ENCODE data around the gene EIF3D. TPM values are rescaled to one million over a fixed set of nuclear protein-coding genes. Genes with fewer than 3 reads are reported as not detected.
"Not testable (repeated sequence)": the region's sequence is repeated elsewhere in the genome, so short reads cannot be mapped to it uniquely, and the experiment has no call there.

The EIF3D gene
- total and polyA plus RNA-seq, 4 donors, result 122 to 236 (median 152) TPM

DNA sequence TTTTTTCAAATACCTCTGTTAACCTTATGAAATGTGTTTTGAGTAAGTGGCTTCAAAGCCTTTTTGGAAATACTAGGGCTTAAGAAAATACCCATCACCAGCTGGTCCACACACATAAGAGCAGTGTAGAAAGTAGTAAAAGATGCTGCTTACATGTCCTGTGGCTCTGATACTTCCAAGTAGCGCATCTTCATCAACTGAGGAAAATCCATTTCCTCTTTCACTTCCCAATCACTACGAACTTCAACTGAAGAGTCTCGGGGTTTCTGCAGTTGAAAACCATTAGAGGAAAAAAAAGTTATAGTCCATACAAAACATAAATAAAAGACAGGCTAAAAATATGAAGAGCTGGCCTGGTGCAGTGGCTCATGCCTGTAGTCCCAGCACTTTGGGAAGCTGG is 8.5 kb downstream of the EIF3D start:
- DNase-seq (no peak), ATAC-seq (ENCODE audit: low FRiP score) (no peak)
- Histone ChIP-seq H3K27ac (ENCODE audit: low read depth in 1 of 2, low read length in 2 of 2) (no peak overlapping the region), H3K36me3 (ENCODE audit: control insufficient read depth in 1 of 2, insufficient read depth in 2 of 2, low read length in 1 of 2) (peaks cover 34 to 36% of the 10 kb centered on the region in 2 donors), H3K4me3 (ENCODE audit: low read length in 2 of 2) (no peak overlapping the region), H3K4me1 (ENCODE audit: control insufficient read depth in 1 of 2, insufficient read depth in 2 of 2, low read length in 2 of 2) (no peaks in the 10 kb centered on the region), H3K9me3 (ENCODE audit: control insufficient read depth, low read length) (no peaks in the 10 kb centered on the region), H3K27me3 (ENCODE audit: control insufficient read depth in 1 of 2, insufficient read depth in 2 of 2, low read length in 1 of 2) (no peaks in the 10 kb centered on the region)
- intact Hi-C loops (cut with DNase I), result no loop called here
- WGBS, 2 donors, result 83 to 92% methylated on average over 3 of the region's 3 CpGs

DNA sequence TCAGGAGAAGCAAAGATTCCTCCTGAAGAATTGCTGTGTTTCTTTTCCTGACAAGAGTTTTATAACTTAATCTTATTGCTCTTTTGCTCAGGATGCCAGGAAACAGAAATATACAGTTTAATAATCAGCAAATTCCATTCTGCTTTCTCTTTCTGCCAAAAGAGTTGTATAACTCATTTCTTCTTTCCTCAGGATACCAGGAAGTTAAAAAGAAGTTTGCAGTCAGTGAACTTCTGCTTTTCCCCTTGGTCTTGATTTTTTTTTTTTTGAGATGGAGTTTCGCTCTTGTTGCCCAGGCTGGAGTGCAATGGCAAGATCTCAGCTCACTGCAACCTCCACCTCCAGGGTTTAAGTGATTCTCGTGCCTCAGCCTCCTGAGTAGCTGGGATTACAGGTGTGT is 9.1 kb downstream of the EIF3D start:
- H3K27ac ChIP-seq (ENCODE audit: low read depth in 1 of 2, low read length in 2 of 2); H3K9me3 ChIP-seq (ENCODE audit: control insufficient read depth, low read length); H3K4me3 ChIP-seq (ENCODE audit: low read length in 2 of 2); DNase-seq; ATAC-seq (ENCODE audit: low FRiP score); intact Hi-C loops (cut with DNase I); H3K4me1 ChIP-seq (ENCODE audit: control insufficient read depth in 1 of 2, insufficient read depth in 2 of 2, low read length in 2 of 2); H3K27me3 ChIP-seq (ENCODE audit: control insufficient read depth in 1 of 2, insufficient read depth in 2 of 2, low read length in 1 of 2): not testable (repeated sequence)
- H3K36me3 ChIP-seq (ENCODE audit: control insufficient read depth in 1 of 2, insufficient read depth in 2 of 2, low read length in 1 of 2), result peaks cover 34% of the 10 kb centered on the region in 2 donors
- 91 to 93% methylated on average over 2 of the region's 2 CpGs for WGBS, 2 donors

DNA sequence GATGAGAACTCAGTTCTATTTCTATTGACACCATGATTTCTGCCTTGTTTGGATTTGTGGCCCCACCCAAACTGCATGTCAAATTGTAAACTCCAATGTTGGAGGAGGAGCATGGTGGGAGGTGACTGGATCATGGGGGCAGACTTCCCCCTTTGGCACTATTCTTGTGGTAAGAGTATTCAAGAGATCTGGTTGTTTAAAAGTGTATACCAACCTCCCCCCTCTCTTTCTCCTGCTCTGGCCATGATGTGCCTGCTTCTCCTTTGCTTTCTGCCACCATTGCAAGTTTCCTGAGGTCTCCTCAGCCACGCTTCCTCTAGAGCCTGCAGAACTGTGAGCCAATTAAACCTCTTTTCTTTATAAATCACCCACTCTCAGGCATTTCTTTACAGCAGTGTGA is 14.2 kb downstream of the EIF3D start:
- intact Hi-C loops (cut with DNase I), result no loop called here
- whole genome bisulfite sequencing, 2 donors, result 95 to 97% methylated on average over 1 of the region's 1 CpG
- DNase-seq (peak in 1 of 2 donors; percentile 30), ATAC-seq (ENCODE audit: low FRiP score) (no peak)
- Histone ChIP-seq H3K4me1 (ENCODE audit: control insufficient read depth in 1 of 2, insufficient read depth in 2 of 2, low read length in 2 of 2) (no peaks in the 10 kb centered on the region), H3K27me3 (ENCODE audit: control insufficient read depth in 1 of 2, insufficient read depth in 2 of 2, low read length in 1 of 2) (no peaks in the 10 kb centered on the region), H3K36me3 (ENCODE audit: control insufficient read depth in 1 of 2, insufficient read depth in 2 of 2, low read length in 1 of 2) (peaks cover 22 to 27% of the 10 kb centered on the region in 2 donors), H3K27ac (ENCODE audit: low read depth in 1 of 2, low read length in 2 of 2) (no peak overlapping the region), H3K9me3 (ENCODE audit: control insufficient read depth, low read length) (no peaks in the 10 kb centered on the region), H3K4me3 (ENCODE audit: low read length in 2 of 2) (no peak overlapping the region)

DNA sequence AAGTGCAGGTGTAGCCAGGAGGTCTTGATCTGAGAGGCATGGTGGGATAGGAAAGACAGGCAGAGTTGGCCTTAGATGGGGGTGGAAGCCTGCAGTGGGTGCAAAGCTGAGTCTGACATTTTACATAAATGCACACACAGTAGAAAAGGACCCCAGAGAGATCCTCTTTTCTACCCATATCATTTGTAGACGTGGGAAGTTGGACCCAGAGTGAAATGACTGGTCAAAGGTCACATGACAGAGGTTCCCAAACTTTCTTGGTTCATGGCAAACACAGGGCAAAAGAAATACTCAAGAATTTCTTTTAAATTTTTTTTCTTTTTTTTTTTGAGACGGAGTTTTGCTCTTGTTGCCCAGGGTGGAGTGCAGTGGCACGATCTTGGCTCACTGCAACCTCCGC is 16.0 kb downstream of the EIF3D start:
- H3K27ac ChIP-seq (ENCODE audit: low read depth in 1 of 2, low read length in 2 of 2), result no peak overlapping the region
- WGBS, 2 donors, result 76 to 83% methylated on average over 4 of the region's 4 CpGs
- no peaks in the 10 kb centered on the region for H3K27me3 ChIP-seq (ENCODE audit: control insufficient read depth in 1 of 2, insufficient read depth in 2 of 2, low read length in 1 of 2)
- peaks cover 7 to 16% of the 10 kb centered on the region in 2 donors for H3K36me3 ChIP-seq (ENCODE audit: control insufficient read depth in 1 of 2, insufficient read depth in 2 of 2, low read length in 1 of 2)
- ATAC-seq (ENCODE audit: low FRiP score) (no peak), DNase-seq (no peak)
- H3K4me1 ChIP-seq (ENCODE audit: control insufficient read depth in 1 of 2, insufficient read depth in 2 of 2, low read length in 2 of 2), result no peaks in the 10 kb centered on the region
- no peaks in the 10 kb centered on the region for H3K9me3 ChIP-seq (ENCODE audit: control insufficient read depth, low read length)
- intact Hi-C loops (cut with DNase I), result no loop called here
- no peak overlapping the region for H3K4me3 ChIP-seq (ENCODE audit: low read length in 2 of 2)

DNA sequence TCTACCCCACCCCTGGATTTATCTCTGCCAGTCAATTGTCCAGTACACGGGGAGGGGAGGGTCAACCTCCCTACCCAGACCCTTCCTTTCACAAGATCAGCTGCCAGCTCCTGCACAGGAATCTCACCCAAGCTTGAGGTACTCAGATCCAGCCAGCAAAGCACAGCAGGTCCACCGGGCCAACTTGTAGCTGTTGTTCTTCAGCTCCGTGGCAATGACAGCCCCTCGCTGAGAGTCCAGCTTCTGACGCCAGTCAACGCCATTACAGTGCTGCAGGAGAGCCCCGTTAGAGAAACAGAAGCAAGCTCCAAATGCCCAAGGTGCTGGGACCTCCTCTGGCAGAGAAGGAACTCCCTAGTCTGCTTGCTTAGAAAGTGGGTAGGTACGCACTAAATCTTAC is 16.6 kb downstream of the EIF3D start:
- no peak overlapping the region for H3K27ac ChIP-seq (ENCODE audit: low read depth in 1 of 2, low read length in 2 of 2)
- ATAC-seq (ENCODE audit: low FRiP score) (no peak), DNase-seq (no peak)
- H3K4me3 ChIP-seq (ENCODE audit: low read length in 2 of 2), result no peak overlapping the region
- H3K4me1 ChIP-seq (ENCODE audit: control insufficient read depth in 1 of 2, insufficient read depth in 2 of 2, low read length in 2 of 2), result no peaks in the 10 kb centered on the region
- 84 to 90% methylated on average over 8 of the region's 8 CpGs for WGBS, 2 donors
- intact Hi-C loops (cut with DNase I), result no loop called here
- H3K27me3 ChIP-seq (ENCODE audit: control insufficient read depth in 1 of 2, insufficient read depth in 2 of 2, low read length in 1 of 2), result no peaks in the 10 kb centered on the region
- H3K36me3 ChIP-seq (ENCODE audit: control insufficient read depth in 1 of 2, insufficient read depth in 2 of 2, low read length in 1 of 2), result peaks cover 7 to 15% of the 10 kb centered on the region in 2 donors
- no peaks in the 10 kb centered on the region for H3K9me3 ChIP-seq (ENCODE audit: control insufficient read depth, low read length)

DNA sequence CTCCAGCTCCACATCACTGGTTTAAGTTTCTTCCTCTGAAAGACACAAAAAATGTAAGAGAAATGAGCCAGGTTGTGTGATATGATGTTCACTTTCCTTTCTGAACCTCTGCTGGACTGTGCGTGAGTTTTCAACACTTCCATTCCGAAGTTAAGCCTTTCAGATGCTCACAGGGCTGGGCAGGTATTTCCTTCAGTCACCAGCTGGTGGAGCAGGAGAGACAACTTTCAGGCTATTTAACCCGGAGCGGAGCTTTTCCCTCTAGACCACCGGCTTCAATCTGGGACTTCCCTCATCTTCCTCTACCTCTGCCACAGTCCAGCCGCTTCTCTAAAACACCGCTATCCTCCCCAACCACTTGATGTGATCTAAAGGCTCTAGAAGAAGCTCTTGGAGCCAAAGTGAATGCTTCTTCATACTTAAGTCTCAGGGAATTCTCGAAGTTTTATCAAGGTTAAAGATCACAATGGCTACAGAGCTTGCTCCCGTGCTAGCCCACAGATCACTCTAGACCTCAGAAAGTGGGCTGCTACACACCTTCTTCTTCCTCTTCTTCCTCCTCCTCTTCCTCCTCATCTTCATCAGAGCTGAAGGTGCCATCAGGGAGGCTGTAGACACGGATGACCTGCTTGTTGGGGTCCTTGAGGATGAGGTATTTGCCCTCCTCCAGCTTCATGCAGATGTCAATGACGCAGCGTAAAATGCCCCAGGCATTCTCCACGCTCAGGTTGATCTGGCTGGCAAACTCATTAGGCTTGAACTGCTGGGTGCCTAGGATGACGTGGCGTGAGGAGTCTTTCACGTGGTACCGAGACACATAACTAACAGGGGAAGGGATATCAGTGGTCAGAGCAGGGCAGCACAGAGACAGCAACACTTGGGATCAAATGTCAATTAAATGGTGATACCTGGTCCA is 17.7 kb downstream of the EIF3D start:
- Histone ChIP-seq H3K4me3 (ENCODE audit: low read length in 2 of 2) (no peak overlapping the region), H3K27me3 (ENCODE audit: control insufficient read depth in 1 of 2, insufficient read depth in 2 of 2, low read length in 1 of 2) (no peaks in the 10 kb centered on the region), H3K36me3 (ENCODE audit: control insufficient read depth in 1 of 2, insufficient read depth in 2 of 2, low read length in 1 of 2) (peaks cover 7 to 8% of the 10 kb centered on the region in 2 donors), H3K9me3 (ENCODE audit: control insufficient read depth, low read length) (no peaks in the 10 kb centered on the region), H3K4me1 (ENCODE audit: control insufficient read depth in 1 of 2, insufficient read depth in 2 of 2, low read length in 2 of 2) (no peaks in the 10 kb centered on the region), H3K27ac (ENCODE audit: low read depth in 1 of 2, low read length in 2 of 2) (no peak overlapping the region)
- DNase-seq (peak in 1 of 2 donors; percentile 55), ATAC-seq (ENCODE audit: low FRiP score) (no peak)
- intact Hi-C loops (cut with DNase I), result no loop called here
- WGBS, 2 donors, result 63 to 64% methylated on average over 17 of the region's 17 CpGs

DNA sequence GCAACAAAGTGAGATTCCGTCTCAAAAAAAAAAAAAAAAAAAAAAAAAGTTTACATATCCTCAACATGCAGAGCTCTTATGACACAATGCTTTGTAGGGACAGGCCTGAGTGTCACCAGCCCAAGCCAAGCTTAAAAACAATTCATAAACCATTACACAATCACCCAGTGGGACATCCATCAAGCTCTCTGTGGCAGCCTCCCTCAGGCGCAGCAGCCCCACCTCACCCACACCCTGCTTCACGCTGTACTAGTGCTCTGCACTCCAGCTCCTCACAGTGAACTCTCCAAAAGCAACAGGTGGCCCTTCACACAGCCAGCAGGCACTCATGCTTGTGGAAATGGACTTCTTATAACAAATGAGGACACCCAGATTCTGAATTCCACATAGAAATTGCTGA is 18.6 kb downstream of the EIF3D start:
- 75 to 76% methylated on average over 3 of the region's 3 CpGs for WGBS, 2 donors
- H3K27ac ChIP-seq (ENCODE audit: low read depth in 1 of 2, low read length in 2 of 2), result no peak overlapping the region
- no peaks in the 10 kb centered on the region for H3K9me3 ChIP-seq (ENCODE audit: control insufficient read depth, low read length)
- H3K27me3 ChIP-seq (ENCODE audit: control insufficient read depth in 1 of 2, insufficient read depth in 2 of 2, low read length in 1 of 2), result no peaks in the 10 kb centered on the region
- intact Hi-C loops (cut with DNase I), result no loop called here
- ATAC-seq (ENCODE audit: low FRiP score) (no peak), DNase-seq (peak in 1 of 2 donors; percentile 41)
- H3K36me3 ChIP-seq (ENCODE audit: control insufficient read depth in 1 of 2, insufficient read depth in 2 of 2, low read length in 1 of 2), result peaks cover 5 to 8% of the 10 kb centered on the region in 2 donors
- no peak overlapping the region for H3K4me3 ChIP-seq (ENCODE audit: low read length in 2 of 2)
- no peaks in the 10 kb centered on the region for H3K4me1 ChIP-seq (ENCODE audit: control insufficient read depth in 1 of 2, insufficient read depth in 2 of 2, low read length in 2 of 2)

DNA sequence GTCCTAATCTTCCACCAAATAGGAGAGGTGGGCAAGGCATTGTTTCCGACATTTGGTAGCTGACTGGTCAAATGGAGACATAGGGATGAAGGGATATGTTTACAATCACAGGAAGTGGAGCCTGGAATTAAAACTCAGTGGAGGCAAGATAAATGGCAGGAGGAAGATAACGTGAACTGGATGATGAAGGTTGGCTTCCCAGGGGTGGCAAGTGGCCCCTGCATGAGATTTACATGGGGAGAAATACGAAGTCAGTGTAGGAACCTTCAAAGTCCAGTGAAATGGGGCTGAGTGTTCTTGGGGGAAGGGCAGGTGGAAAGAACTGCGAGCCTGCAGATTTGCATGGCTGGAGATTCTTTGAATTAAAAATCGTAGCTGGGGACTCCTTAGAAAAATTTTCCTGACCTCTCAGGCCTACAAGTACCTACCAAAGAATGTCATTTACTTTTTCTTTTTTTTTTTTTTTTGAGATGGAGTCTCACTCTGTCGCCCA is 21.4 kb downstream of the EIF3D start:
- H3K9me3 ChIP-seq (ENCODE audit: control insufficient read depth, low read length), result no peaks in the 10 kb centered on the region
- peaks cover 0 to 5% of the 10 kb centered on the region in 2 donors for H3K36me3 ChIP-seq (ENCODE audit: control insufficient read depth in 1 of 2, insufficient read depth in 2 of 2, low read length in 1 of 2)
- no peaks in the 10 kb centered on the region for H3K27me3 ChIP-seq (ENCODE audit: control insufficient read depth in 1 of 2, insufficient read depth in 2 of 2, low read length in 1 of 2)
- no peak for ATAC-seq (ENCODE audit: low FRiP score)
- H3K4me1 ChIP-seq (ENCODE audit: control insufficient read depth in 1 of 2, insufficient read depth in 2 of 2, low read length in 2 of 2), result no peaks in the 10 kb centered on the region
- no peak overlapping the region for H3K4me3 ChIP-seq (ENCODE audit: low read length in 2 of 2)
- no peak for DNase-seq
- intact Hi-C loops (cut with DNase I), result no loop called here
- 85 to 86% methylated on average over 5 to 6 of the region's 6 CpGs for WGBS, 2 donors
- H3K27ac ChIP-seq (ENCODE audit: low read depth in 1 of 2, low read length in 2 of 2), result peak overlapping the region in 1 of 2 donors; percentile 16

All from aorta (tissue), 5 donors.